NCI-H748 treated with DMSO at 0.1 percent for 48 hours (cell line): ENCODE data around the gene CCDC14.
"Not testable (repeated sequence)": the region's sequence is repeated elsewhere in the genome, so short reads cannot be mapped to it uniquely, and the experiment has no call there.

Experiments used
- DNase-seq: peaks from one replicate; lab custom pipeline; 2025; lab: John Stamatoyannopoulos, UW

Gene CCDC14

DNA sequence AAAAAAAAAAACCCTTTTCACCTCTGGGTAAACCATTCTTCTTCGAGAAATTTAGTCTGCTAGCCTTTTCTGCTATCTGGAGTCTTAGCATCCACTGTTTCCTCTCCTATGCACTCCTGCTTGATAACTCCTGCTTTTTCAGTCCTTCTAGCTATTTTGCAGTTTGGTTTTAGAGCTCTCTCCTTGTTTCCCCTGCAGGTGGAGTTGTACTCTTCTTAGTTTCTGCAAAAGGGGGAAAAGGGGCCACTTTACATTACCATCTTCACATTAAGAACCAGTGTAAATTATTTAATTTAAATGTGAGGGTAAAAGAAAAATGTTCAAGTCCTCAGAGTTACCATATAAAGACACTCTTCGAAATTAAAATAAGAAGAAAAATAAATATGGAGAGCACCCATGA, 53.3 kb downstream of the CCDC14 start:
- DNase-seq, result no peak

DNA sequence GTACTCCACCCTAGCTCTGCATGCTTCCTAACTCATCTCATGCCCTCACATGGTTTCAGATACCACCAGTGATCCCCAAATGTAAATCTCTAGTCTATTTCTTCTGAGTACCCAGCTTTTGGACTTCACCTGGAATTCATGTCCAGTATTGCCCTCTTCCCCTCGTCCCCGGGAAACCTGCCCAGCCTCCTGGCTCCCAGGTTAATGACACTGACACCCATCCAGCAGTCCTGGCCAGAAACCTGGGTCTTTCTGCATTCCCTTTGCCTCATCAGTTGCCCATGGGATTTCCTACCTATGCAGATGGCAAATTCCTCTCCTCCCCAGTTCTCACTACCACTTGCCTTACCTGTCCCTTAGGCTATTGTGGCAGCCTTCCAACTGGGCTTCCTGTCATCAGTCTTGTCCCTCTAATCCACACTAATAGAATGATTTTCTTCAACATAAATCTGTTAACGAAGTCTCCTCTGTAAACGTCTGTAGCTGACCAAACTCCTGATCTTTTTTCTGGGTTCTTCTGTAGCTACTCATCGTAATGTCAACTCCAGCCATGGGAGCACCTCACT, 61.6 kb downstream of the CCDC14 start:
- DNase-seq, result no peak

- DNase-seq, result no peak
Observed at GRCh38 chr3:123893012-123893411, 68.0 kb downstream of the CCDC14 start.

DNA sequence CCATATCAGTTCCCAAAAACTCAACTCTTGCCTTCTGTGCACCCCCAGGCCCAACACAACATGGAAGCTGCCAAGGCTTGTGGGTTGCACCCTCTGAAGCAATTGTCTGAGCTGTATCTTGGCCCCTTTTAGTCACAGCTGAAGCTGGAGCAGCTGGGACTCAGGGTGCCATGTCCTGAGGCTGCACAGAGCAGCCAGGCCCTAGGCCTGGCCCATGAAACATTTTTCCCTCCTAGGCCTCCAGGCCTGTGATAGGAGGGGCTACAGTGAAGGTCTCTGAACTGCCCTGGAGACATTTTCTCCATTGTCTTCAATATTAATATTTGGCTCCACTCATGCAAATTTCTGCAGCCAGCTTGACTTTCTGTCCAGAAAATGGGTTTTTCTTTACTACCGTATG, 68.8 kb downstream of the CCDC14 start:
- no peak for DNase-seq

DNA sequence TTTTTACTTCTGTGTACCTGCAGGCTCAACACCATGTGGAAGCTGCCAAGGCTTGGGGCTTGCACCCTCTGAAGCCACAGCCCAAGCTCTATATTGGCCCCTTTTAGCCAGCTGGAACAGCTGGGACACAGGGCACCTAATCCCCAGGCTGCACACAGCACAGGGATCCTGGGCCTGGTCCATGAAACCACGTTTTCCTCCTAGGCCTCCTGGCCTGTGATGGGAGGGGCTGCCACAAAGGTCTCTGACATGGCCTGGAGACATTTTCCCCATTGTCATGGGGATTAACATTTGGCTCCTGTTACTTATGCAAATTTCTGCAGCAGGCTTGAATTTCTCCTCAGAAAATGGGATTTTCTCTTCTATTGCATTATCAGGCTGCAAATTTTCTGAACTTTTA, 70.0 kb downstream of the CCDC14 start:
- not testable (repeated sequence) for DNase-seq

GRCh38 chr3:123890162-123890561, 70.9 kb downstream of the CCDC14 start:
- DNase-seq, result not testable (repeated sequence)

GRCh38 chr3:123884993-123885392, 76.0 kb downstream of the CCDC14 start:
- DNase-seq, result no peak

DNA sequence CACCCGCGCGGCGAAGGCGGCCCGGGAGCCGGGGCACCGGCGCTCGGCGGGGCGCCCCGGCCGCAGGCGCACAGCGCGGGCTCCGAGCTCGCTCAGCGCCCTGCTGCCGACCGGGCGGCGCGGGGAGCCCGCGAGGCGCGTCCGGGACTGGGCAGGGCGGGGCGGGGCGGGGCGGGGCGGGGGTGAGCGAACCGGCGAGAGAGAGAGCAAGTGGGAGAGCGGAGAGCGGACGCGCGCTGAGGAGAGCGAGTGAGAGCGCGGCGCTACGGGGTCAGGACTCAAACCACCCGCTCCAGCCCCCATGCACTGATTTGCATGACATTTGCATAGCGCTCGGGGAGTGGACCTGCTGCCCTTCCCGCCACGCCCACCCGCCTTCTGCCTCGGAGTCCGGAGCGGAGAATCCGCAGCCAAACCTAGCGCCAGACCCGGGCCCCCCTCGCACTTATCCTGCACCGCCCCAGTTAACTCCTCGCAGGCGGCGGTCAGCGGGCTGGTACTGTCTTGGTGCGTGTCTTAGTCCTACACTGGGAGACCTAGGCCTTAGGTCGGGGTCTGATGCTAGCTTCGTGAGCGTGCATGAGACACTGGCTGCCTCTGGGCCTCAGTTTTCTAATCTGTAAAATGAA, 76.7 kb downstream of the CCDC14 start, which contains the start of gene MYLK:
MYLK (minus strand) TSS at position 130 of the 629 bp plus-strand sequence. CDS start 90,491 bp downstream, outside the sequence.
- peak; percentile 65 for DNase-seq

GRCh38 chr3:123883701-123884202, 77.3 kb downstream of the CCDC14 start:
- no peak for DNase-seq

DNA sequence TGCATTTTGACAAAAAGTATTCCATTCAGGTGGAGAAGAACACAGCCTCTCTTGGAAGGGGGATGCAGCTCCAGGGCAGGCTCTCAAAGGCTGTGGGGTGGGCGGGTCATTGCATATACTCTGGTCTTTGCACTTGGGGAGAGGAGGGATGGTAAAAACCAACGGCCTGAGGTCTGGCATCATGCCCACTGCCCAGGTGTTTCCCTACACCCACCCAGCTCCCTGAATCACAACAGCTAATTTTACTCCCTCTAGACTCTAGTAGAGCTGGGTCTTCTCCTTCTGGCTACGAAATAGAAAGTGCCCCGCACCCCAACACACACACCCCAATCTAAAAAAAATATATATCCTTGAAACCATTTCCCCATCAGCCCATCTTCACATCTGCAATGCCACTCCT, 77.9 kb downstream of the CCDC14 start:
- no peak for DNase-seq

- DNase-seq, result no peak
Observed at GRCh38 chr3:123881771-123882170, 79.3 kb downstream of the CCDC14 start.

GRCh38 chr3:123880998-123881561, 79.9 kb downstream of the CCDC14 start:
- no peak for DNase-seq

GRCh38 chr3:123878807-123879206, 82.2 kb downstream of the CCDC14 start:
- no peak for DNase-seq

DNA sequence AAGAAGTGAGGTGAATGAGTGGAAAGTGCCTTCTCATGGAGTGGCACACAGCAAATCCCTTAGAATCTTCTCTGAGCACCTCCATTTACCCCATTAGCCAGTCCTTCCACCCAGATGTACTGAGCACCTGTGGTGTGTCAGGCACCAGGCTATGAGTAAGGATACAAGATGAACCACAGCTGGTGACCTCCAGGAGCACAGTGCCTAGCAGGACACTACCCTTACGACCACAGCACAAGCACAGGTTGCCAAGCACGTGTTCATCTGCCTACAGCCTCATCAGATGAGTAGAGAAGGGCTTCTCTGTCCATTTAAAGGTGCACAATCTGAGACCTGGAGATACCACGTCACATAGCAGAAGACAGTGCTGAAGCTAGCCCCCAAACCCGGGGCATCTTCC, 83.1 kb downstream of the CCDC14 start:
- DNase-seq, result no peak

DNA sequence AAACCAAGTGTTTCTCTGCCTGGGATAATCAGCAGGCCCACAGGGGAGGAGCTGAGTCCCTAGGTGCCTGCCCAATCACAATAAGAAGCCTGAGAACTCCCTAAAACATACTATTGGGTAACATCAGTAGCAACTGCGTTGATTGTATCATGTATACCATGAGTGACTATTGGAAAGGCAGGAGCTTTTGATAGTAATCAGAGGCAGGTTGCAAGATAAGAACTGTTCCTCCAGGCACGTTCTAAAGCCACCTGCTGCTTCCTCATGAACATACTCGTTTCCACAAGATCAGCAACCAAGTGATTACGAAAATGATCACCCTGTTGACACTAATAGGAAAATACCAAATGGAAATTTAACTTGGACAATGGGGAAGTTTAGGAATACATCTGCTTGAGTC, 83.6 kb downstream of the CCDC14 start:
- DNase-seq, result no peak

DNA sequence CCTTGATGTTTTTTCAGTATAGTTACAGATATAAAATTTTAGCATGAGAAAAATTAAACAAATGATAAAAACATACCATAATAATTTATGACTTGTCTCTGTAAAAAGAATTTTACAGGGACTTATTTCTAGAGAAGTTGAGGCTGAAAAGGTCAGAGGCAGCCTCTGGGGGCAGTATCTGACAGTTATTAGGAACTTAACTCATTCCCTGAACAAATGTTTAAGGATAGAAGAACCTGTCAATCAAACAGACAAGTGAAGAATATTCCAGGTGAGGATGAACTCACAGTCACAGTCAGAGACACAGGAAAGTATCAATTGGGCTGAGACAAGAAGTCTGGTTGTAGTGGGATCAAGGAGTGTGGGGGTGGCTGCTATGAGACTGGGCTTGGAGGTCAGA, 84.2 kb downstream of the CCDC14 start:
- no peak for DNase-seq

- DNase-seq, result no peak
Observed at GRCh38 chr3:123872621-123873020, 88.4 kb downstream of the CCDC14 start.

- DNase-seq, result no peak
Observed at GRCh38 chr3:123871946-123872345, 89.1 kb downstream of the CCDC14 start.

DNA sequence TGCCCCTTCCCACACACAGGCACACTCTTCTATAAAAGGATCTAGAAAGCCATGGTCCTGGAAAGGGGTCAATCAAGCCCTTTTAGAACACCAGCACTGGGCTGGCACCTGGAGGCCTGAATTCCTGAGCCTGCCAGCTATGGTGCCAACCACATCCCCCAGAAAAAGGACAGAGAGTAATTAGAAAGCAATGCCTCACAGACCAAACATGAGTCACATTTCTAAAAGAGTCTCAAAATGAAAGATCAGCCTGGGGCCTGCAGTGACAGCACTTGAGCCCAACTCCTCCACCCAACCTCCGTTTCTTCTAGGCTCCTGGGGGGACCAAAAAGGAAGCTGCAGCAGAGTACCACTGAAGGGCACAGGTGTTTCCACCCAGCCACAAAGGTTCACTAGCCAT, 91.0 kb downstream of the CCDC14 start:
- no peak for DNase-seq

DNA sequence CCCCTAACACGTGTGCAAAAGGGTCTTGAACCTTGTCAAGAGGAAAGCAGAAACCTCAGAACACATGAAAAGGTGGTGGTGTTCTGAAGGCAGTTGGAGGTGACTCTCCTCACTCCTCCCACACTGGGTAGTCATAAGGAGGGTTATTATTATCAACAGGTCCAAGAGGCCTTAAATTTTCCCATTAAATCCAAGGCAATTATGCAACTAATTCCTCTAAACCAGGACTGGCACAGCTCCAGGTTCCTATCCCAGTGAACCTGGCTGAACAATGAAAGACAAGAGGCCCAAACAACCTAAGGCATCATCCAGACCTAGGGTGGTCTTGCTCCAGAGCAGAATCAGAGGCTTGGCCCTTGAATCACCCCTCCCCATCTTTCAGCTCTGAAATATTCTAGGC, 91.9 kb downstream of the CCDC14 start:
- DNase-seq, result no peak

DNA sequence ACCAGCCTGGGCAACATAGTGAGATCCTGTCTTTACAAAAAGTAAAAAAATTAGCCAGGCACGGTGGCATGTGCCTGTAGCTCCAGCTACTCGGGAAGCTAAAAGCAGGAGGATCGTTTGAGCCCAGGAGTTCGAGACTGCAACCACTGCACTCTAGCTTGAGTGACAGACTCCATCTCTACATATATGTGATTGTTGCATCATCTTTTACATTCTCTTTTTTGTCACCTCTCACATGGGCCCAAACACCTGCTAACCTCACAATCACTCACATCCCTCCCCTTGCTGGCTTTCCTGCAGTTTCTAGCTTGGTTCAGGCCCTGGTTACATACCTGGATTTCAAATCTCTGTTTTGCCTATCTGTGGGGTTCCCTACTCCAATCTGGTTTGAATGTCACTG, 96.3 kb downstream of the CCDC14 start:
- DNase-seq, result no peak
